HG02938 (cell line): ENCODE data around the gene CMIP.
"Not testable (repeated sequence)": the region's sequence is repeated elsewhere in the genome, so short reads cannot be mapped to it uniquely, and the experiment has no call there.

Source experiments
- ATAC-seq: cut with Tn5 transposase; IDR thresholded peaks from one replicate; pipeline ENCODE4 v1.9.1; 2021; ENCODE audit warnings: mild to moderate bottlenecking, moderate library complexity; ENCODE audit not compliant: unreplicated experiment

Gene CMIP

DNA sequence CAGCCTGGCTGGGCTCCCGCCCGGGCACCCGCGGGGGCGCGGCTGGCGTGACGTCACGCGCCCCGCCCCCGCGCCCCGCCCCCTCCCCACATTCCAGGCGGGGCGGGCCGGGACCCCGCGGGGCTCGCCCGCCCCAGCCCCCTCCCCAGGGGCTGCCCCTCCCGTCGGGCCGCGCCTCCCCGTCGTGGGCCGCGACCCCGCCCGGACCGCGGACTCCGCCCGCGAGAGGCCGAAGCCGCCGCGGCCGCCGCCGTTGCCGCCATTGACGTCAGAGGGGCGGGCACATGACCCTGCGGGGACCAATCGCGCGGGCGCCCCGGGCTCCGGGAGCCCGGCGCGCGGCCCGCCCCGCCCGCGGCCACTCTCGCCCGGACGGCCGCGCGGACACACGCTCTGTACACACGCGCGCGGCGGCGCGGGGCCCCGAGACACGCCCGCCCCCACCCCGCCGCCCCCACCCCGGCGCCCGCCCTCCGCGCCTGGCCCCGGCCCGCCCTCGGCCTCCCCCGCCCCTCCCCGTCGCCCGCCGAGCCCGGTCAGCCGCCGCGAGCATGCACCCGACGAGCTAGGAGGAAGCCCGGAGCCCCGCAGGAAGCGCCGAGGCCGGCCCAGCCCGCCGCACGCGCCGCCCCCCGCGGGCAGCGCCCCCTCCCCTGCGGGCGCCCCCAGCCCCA lies at the start of gene CMIP:
Gene CMIP (plus strand): TSS at position 361 of the 674 bp plus-strand sequence.
- ATAC-seq = peak; percentile 56

DNA sequence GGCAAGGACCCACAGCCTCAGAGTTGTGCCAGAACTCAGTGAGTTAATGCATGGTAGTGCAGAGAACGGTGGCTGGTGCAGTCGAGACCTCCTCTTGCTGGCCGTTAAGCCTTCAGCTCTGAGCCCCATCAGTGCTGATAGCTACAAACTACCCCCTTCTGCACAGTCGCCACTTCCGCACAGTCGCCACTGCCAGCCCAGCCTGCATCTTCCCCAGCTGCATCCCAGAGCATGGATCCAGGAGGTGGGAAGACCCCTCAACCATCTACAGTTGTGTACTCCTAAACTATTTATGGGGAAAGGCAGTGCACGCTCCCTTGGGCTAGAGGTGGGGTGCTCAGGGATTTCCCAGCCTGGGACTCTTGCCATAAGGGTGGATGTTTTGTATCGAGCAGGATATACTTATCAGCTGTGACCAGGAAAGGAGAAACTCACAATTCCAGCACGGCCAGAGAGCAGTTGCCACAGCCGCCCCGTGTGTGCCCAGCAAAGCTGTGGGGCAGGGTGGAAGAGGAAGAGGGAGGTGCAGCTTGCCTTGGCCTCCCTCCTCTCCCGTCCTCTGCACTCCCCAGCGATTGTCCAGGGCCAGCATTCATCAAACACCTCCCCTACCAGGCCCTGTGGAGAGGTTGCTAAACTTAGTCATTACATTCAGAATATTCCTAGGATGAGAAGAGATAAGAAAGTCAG lies 49.5 kb upstream of the CMIP start:
- ATAC-seq = no peak

DNA sequence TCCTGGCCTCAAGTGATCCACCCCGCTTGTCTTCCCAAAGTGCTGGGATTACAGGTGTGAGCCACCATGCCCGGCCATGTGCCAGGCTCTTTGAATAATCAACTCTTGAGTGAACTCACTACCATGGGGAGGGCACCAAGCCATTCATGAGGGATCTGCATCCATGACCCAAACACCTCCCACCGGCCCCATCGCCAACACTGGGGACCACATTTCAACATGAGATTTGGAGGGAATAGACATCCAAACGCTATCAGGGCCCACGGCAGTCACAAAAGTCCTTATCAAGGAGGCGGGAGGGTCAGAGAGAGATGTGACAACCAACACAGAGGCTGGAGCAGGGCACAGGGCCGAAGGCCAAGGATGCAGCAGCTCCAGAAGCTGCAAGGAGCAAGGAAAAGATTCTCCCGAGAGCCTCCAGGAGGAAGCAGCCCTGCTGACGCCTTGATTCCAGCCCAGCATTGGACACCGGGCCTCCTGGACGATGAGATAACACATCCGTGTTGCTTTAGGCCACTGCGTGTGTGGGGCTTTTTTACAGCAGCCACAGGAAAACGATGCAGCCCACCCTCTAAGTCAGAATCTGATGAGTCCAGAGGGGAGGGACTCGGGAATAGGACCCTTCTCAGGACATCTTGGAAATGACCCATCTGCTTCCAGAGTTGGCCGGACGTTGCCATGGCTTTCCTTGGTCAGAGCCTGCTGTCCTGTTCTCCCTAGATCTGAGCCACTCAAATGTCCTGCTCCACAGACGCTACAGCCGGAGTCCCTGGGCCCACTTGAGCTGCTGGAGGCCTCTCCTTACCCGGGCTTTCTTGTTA lies 47.3 kb upstream of the CMIP start:
- no peak for ATAC-seq

DNA sequence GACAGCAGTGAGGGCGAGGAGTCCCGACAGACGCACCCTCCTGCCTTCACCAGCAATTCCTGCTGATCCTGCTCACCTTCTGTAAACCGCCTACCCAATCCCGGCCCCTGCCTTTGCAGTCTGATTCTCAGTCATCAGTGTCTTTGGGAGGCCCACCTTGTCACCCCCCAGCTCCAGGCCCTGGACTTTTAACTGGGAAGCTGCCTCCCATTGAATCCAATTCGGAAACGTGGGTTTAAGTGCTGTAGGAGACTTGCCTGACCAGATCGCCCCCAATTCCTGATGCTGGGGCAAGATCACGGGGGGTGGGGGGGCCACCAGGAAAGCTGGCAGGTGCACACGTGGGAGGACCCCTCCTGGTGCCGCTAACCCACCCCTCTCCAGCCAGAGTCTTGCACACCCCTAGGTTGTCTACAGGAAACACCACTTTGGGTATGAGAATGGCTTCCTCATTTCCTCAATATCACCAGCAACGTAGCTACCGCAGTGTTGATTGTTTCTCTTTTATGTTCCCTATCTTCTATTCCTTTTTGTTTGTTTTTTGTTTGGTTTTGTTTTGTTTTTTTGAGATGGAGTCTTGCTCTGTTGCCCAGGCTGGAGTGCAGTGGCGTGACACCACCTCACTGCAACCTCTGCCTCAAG lies 46.6 kb upstream of the CMIP start:
- ATAC-seq = no peak

DNA sequence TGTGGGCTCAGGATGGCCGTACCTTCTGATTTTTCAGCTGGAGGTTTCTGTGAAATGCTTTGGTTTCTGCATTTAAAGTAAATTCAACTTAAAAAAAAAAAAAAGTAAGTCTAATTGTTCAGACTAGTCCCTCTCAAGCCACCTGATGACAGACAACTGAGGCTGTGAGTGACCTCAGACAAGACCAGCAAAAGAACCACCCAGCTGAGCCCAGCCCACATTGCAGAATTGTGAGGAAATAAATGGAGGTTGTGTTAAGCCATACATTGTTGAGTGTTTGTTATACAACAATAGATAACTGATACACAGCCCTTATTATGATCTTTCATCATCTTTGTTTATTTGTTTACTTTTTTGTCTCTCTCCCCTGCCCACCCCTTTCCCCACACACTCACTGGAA lies 44.7 kb upstream of the CMIP start:
- ATAC-seq = no peak

DNA sequence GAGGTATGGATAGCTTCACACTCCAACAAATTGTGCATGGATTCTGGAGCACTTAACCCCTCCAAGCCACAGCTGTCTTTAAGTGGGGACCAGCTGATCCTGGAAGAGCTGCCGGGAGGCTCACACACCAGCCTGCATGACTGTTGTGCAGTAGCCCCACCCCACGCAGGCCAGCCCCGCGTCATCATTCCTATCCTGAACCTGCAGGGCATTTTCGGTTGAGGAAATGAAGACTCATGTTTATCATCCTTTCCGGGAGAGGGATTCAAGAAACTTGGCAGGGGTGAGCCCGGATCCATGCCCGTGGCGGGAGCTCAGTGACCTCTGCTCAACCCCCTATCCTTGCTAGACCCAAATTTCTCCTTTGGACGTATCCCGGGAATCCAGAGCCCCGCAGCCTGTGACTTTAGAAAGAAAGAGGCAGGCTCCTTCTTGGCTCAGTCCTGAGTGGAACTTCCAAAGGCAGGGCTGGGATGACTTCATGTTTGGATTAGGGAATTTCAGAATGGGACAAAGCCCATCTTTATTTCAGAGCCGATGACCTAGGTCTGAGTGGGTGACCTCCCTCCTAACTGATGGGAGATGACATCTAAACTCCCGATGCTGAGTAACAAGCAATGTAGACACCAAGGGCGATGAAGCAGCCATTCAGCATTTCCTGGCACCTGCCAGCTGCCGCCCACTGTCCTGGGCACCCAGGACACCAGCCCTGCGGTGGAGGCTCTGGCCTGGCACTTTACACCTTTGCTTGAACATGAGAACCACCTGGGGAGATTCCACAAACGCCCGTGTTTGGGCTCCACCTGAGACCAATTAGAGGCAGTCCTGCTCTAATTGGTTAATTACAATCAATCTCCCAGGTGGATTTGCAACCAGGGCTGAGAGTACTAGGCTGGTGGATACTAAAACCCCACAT lies 43.3 kb upstream of the CMIP start:
- ATAC-seq = no peak

DNA sequence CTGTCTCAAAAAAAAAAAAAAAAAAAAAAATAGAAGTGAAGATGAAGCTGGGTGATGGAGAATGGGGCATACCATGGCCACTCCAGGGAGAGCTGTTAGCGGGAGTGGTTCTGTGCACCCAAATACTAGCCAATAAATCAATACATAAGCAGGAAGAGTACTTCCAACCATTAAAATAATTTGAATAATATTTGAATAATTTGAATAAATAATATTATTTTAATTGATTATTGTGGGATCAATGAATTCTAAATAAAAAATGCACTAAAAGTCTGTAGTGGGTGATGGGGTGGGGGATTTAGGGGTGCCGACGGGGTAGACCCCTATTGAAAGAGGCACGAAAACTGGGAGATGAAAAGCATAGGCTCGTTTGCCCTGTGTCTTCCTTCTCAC lies 41.4 kb upstream of the CMIP start:
- ATAC-seq = no peak

DNA sequence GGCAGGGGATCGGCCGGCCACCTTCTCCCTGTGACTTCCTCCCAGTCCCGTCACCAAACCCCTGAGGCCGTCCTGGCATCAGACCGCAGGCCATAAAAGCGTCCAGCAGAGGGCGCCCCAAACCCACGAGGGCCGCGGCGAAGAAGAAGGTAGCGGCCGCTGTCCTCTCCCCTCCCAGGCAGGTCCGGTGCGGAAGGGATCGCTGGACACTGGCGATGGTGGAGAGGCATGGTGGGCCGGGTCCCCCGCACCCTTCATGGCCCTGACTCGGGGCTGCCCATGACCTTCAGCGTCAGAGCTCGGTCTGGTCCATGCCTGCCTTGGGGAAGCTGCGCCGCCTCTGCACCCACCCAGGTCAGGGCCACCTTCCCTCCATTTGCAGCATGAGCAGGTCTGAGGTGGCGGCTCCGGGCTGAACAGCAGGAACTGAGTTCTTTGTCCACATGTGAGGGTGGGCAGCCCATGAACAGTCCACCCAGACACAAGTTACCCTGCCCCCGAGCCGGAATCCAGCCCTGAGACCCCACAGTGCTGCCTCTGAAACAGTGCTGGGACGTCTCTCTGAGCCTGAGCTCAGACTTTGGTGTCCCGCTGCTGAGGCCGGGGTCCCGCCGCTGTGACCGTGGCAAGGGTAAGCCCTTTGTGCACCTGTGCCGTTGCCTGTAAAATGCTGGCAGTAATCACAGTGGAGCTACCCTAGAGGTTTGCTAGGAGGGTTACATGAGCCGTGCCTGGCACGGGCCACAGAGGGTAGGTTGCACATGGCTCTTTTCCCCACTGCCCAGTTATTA lies 40.8 kb upstream of the CMIP start:
- ATAC-seq = peak; percentile 73

DNA sequence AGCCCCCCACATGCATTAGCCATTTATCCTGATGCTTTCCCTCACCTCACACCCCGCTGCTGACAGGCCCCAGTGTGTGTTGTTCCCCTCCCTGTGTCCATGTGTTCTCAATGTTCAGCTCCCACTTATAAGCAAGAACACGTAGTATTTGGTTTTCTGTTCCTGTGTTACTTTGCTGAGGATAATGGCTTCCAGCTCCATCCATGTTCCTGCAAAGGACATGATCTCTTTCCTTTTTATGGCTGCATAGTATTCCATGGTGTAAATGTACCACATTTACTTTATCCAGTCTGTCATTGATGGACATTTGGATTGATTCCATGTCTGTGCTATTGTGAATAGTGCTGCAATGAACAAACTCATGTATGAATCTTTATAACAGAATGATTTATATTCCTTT lies 39.6 kb upstream of the CMIP start:
- ATAC-seq = not testable (repeated sequence)

DNA sequence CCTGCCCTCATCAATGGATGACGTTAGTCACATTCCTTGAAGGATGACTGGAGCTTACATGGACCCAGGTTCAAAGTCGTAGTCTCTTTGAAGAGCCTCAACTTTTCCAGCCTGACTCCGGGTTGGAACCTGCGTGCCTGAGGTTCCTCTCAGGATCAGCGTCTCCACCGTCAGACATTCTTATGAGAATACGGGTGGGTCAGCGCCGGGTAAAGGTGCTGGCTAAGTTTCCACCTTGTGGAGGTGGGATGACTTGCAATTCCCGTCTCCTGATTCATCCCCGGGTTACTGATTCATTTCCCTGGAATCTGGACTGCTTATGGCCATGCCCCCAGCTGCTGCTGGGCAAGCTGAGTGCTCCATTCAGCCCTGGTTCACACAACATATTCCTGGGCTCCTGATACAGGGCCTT lies 38.9 kb upstream of the CMIP start:
- no peak for ATAC-seq

DNA sequence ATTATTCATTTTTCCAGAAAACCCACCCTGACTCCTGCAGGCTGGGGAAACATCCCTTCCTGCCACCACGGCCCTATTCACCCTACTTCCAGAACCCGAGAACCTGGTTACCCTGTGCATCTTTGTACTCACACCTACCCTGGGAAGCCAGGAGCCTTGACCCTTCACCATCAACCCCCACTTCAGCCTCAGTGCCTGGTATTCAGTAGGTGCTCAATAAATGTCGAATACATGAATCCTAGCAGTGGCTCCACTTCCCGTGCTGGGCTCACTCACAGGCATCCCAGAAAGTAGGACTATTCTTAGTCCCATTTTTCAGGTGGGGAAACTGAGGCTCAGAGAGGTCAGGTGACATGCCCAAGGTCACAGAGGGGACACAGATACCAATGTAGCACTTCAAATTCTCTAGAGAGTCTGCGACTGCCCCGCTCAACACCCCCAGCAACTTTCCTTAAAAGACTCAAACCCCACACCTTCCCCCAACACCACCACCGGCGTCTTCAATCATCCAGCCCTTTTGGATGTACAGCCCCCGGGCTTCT lies 36.1 kb upstream of the CMIP start:
- ATAC-seq = no peak

DNA sequence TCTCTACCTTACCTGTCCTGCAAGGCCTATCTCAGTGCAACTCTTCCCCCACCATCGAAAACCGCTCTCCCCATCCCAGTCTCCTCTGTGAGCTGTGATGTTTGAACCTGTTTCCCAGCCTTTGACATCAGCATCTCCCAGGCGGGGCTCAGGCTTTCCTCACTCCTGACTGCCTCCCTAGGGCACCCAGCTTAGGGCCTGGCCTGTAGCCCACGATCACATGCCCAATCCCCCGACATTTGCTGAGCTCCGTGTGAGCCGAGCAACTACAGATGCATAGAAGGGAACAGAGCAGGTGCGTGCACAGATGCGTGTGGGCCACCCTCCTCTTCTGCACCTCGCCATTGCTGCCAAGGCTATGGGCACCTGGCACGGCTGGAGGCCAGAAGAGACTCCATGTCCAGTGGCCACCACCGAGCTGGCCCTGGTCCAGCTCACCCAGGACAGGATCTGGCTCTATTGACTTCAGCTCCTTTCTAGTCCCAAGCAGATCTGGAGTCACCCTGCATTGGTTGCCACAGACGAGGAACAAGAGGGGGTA lies 35.5 kb upstream of the CMIP start:
- ATAC-seq = no peak

DNA sequence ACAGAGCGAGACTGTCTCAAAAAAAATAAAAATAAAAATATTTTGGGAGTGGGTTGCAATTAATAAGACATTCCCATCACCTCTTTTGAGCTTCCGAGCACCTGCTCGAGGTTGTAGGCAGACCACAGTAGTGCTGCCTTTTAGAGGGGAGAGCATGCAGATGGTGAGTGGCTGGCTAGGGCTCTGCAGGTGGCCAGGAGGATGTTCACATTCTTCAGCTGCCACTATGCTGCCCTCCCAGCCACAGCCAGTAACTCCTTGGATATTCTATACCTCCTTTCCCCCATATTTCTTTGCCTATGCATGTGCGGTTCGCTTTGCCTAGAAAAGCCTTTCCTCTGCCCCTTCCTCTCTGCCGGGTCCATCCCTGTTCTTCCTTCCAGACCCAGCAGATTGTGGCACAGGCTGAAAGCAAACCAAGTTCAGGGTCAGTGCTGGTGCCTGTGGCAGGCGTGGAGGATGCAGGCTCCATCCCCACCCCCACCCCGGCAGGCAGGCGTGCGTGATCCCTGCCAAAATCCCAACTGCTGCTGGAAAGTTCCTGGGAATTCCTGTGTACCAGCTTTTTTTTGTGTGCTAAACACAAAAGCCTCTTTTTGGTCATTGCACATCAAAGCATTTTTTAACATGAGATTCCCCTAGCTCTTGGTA lies 33.8 kb upstream of the CMIP start:
- no peak for ATAC-seq

DNA sequence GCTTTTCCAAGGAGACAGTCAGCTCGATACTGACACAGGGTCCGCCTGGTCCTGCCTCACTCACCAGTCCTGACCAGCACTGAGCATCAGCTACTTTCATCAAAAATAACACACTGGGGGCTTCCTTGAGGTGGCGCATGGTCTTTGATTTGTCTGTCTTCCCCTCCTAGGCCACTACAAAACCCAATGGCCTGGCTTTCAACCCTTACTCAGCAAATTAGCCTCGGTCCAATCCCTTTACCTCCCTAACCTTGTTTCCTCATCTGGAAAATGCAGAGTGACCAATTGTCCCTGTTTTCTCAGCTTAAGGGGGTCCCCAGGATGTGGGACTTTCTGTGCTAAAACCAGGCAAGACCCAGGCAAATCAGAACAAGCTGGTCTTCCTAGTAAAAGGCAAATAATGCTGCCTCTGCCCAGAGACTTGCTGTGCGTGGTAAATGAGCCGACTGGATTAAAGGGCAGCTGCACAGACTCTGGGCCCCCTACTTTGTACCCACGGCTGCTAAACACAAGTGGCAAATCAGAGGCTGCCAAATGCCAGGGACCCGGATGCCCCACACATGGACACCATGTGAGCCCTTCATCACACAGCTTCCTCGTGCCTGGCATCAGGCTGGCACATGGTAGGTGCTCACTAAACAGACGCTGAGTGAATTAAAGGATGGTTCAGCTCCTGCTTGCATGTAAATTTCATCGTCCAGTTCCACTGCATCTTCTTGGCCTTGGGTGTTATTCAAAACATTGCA lies 31.2 kb upstream of the CMIP start:
- no peak for ATAC-seq

DNA sequence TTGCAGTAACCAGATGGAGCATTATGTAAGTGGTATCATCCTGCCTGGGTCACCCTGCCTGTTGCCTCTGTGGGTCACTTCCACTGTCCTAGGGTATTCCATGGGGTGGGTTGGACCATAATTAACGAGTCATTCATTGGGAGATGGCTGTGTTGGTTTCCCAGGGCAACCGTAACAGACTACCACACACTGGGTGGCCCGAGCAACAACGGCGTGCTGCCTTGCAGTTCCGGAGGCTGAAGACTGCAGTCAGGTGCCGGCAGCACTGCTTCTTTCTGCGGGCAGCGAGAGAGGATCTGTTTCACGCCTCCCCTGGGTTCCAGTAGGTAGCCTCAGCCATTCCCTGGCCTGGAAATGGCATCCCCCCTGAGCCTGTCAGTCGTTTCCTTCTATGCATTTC lies 28.9 kb upstream of the CMIP start:
- no peak for ATAC-seq

DNA sequence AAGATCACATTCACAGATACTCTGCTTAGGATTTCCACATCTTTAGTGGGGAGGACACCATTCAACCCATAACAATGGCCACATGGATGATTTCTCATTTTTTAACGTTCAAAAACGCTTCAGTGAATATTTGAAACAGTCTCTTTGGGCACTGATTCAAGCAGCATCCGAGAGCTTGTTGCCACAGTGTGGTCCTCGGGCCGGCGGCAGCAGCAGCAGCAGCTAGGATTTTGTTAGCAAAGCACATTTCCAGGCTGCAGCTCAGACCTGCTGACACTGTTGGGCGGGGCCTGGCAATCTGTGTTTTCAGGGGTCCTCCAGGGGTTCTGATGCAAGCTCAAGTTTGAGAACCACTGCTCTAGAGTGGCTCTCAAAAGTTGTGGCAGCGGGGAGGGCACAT lies 27.9 kb upstream of the CMIP start:
- no peak for ATAC-seq

DNA sequence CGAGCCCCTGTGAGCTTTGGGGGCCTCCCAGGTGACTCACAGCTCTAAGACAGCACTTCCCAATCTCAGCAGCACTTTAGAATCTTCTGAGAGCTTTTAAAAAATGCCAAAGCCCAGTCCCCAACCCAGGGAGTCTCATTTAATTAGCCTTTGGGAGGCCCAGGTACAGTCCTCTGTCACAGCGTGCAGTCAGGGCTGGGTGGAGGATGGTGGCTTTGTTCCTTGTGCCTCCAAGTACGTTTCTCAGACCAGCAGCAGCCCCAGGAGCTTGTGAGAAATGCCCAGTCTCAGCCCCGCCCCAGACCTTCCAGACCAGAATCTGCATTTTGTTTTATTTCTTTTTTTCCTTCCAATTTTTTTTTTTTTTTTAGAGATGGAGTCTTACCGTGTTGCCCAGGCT lies 27.4 kb upstream of the CMIP start:
- no peak for ATAC-seq

DNA sequence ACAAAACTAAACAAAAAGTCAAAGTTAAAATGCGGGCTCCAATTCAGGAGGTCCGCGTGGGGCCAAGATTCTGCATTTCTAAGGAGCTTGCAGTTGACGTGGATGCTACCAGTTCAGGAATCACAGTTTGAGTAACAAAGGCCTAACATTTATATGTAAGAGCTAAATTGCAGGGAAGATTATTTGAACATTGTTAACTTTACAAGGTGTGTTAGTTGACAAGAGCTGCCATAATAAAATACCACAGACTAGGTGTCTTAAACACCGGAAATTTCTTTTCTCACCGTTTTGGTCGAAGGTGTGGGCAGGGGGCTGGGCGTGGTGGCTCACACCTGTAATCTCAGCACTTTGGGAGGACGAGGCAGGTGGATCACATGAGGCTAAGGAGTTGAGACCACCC lies 24.8 kb upstream of the CMIP start:
- ATAC-seq = no peak
